ENCODE data around the gene TCTN1. TPM values are rescaled to one million over a fixed set of nuclear protein-coding genes. Genes with fewer than 3 reads are reported as not detected.
A peak's percentile ranks its signal among the peaks of the same experiment; 100 is the strongest.

TCTN1 gene
- total RNA-seq, 1 donor from 2014 or later, result 63.9 TPM

DNA sequence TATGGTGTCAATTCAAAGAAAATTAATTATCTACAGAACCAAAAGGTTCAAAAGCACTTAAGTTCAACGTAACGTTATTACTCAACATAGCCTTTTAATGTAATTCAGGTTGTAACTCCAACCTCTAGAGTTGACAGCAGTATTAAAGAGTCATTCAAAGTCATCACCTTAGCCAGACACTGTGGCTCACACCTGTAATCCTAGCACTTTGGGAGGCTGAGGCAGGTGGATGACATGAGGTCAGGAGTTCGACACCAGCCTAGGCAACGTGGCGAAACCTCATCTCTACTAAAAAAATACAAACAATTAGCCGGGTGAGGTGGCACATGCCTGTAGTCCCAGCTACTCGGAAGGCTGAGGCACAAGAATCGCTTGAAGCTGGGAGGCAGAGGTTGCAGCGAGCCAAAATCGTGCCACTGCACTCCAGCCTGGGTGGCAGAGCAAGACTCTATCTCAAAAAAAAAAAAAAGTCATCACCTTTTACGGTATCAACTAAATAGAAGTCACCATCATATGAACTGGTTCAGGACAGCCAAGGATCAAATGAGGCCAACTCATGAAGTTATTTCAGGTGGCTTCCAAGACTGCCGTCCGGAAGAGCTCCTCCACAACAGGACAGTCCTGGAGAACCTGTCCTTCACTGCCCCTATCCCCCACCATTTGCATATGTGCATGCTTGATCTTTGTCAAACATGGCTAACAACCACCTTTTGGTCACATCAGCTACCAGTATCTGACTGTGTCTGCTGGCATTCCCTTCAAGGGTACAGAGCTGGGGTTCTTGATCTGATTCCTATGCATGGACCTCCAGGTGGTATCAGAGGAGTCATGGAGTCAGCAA is 35.0 kb upstream of the TCTN1 start:
- Mint-ChIP-seq H3K4me1 (ENCODE audit: unreplicated experiment) (peaks cover 41% of the 10 kb centered on the region), H3K27ac (peak overlapping the region; percentile 91), H3K36me3 (no peaks in the 10 kb centered on the region), H3K27me3 (no peaks in the 10 kb centered on the region), H3K4me3 (no peak overlapping the region), H3K9me3 (no peaks in the 10 kb centered on the region)
- no peak for DNase-seq (ENCODE audit: extremely low spot score, unreplicated experiment)
- TF ChIP-seq CTCF (conservative IDR thresholded peaks at IDR 0.05), result no peak

DNA sequence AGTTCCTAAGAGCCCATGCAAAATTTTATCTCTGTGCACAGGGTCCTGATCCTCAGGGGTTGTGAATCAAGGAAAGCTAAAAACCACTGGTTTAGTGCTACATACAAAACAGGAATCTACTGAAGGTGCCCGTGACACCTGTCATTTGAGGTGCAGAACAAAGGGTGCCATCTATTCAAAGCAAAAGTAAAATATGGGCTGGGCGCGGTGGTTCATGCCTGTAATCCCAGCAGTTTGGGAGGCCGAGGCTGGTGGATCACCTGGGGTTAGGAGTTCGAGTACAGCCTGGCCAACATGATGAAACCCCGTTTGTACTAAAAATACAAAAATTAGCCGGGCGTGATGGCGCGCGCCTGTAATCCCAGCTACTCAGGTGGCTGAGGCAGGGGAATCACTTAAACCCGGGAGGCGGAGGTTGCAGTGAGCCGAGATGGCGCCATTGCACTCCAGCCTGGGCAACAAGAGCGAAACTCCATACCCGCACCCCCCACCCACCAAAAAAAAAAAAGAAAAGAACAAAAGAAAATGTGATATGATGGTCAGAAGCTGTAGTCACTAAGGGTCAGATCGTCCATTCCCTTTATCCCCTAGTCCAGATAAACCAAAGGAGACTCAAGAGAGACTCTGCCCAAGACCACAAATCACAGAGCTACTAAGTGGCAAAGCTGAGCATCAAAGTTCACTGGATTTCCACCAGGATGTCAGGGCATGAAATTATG is 34.2 kb upstream of the TCTN1 start:
- Mint-ChIP-seq H3K27me3 (no peaks in the 10 kb centered on the region), H3K4me1 (ENCODE audit: unreplicated experiment) (peaks cover 48% of the 10 kb centered on the region), H3K36me3 (no peaks in the 10 kb centered on the region), H3K27ac (no peak overlapping the region), H3K4me3 (no peak overlapping the region), H3K9me3 (no peaks in the 10 kb centered on the region)
- DNase-seq (ENCODE audit: extremely low spot score, unreplicated experiment), result no peak
- no peak for TF ChIP-seq CTCF (conservative IDR thresholded peaks at IDR 0.05)

GRCh38 chr12:110581931-110582275 is 32.0 kb upstream of the TCTN1 start:
- H3K9me3 Mint-ChIP-seq, result no peaks in the 10 kb centered on the region
- no peaks in the 10 kb centered on the region for H3K36me3 Mint-ChIP-seq
- no peak for TF ChIP-seq CTCF (conservative IDR thresholded peaks at IDR 0.05)
- H3K4me3 Mint-ChIP-seq, result peak overlapping the region; percentile 95
- H3K27me3 Mint-ChIP-seq, result no peaks in the 10 kb centered on the region
- H3K4me1 Mint-ChIP-seq (ENCODE audit: unreplicated experiment), result peaks cover 50% of the 10 kb centered on the region
- DNase-seq (ENCODE audit: extremely low spot score, unreplicated experiment), result no peak
- peak overlapping the region; percentile 94 for H3K27ac Mint-ChIP-seq

DNA sequence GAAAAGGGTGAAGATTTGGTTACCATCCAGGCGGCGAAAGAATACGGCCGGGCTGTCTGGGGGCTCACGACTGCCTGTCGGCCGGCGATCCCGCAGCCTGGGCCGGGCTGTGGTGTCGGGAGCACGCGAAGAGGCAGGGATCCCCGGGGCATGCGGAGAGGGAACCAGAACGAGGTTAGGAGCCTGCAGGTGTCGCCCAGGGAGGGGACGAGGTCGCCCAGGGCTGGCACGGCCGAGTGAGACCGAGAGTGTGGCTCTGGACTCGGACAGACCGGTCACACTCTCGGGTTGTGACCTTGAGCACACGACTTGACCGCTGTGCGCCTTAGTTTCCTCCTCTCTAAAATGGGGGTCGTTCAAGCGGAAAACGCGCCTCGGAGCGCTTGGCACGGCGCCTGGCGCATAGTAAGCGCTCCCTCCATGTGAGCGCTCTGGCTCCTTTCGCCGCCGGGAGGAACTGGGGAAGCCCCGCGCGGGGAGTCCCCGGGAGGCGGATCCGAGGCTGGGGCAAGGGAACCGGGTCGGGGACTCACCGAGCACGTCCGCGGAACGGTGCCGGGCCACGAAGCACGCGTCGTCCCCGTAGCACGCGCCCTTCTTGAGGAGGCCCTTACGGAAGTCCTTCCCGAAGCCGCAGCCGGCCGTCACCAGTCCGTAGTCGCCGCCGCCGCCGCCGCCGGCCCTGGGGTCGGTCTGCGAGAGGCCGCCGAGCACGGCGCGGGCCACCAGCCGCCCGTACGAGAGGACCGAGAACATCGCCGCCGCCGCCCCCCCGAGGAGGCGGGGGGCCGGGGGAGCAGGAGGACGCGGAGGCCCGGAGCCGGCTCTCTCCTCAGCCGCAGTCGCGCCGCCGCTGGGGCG is 31.4 kb upstream of the TCTN1 start:
- Mint-ChIP-seq H3K27ac (peak overlapping the region; percentile 94), H3K4me1 (ENCODE audit: unreplicated experiment) (peaks cover 49% of the 10 kb centered on the region), H3K36me3 (no peaks in the 10 kb centered on the region), H3K9me3 (no peaks in the 10 kb centered on the region), H3K27me3 (no peaks in the 10 kb centered on the region), H3K4me3 (peak overlapping the region; percentile 95)
- DNase-seq (ENCODE audit: extremely low spot score, unreplicated experiment), result peak; percentile 75
- TF ChIP-seq CTCF (conservative IDR thresholded peaks at IDR 0.05), result no peak
